HepG2 (cell line): ENCODE results near the gene GCG. TPM values are rescaled to one million over a fixed set of nuclear protein-coding genes. Genes with fewer than 3 reads are reported as not detected.

Experiments used
- ATAC-seq: fragments of 200-7000 bp; cut with Tn5 transposase; 3 replicates; pipeline ENCODE4 v1.9.1; 2020; ENCODE audit warnings: mild to moderate bottlenecking, moderate library complexity
- BruUV-seq: library from RNA; stranded (reverse); fragments of 400-500 nt; replicated peaks from 2 replicates; lab custom pipeline; 2021; lab: Mats Ljungman, UMichigan
- CTCF ChIA-PET: fragments of 300-600 bp; formaldehyde crosslinking; extraction: SDS; loops from one replicate; lab custom pipeline; 2021; ENCODE audit warnings: low total read pairs, inconsistent platforms, low intra/inter-chr PET ratio; lab: Yijun Ruan, JAX
- POLR2A ChIA-PET: fragments of 350-600 bp; sonication (Branson Sonifier 250); formaldehyde crosslinking; loops from one replicate; lab custom pipeline; 2020; ENCODE audit warnings: antibody characterized with exemption, inconsistent platforms; lab: Yijun Ruan, JAX
- DNase-seq: peaks from one replicate; pipeline ENCODE4 v3.0.0-alpha.2; 2015; ENCODE audit warnings: low spot score
- FAIRE-seq: peaks from 3 replicates; lab custom pipeline; 2011; peaks lifted over from hg19 to GRCh38; lab: Jason Lieb, UNC
- H2AFZ ChIP-seq: one replicate; pipeline ENCODE4 v1.6.1; 2011; ENCODE audit warnings: low read length, inconsistent platforms
- H3K27ac ChIP-seq: fragments of 300-600 bp; 3 replicates; pipeline ENCODE4 v1.8.0; 2011; ENCODE audit warnings: mixed run types, mild to moderate bottlenecking, mixed read lengths, low read length, inconsistent platforms; ENCODE audit not compliant: insufficient read depth; ENCODE audit errors: extremely low read length
- H3K27me3 ChIP-seq, 2 experiments: fragments of 200-600 bp in 1 of 2; 2 replicates in 1 of 2; 3 replicates in 1 of 2; pipeline versions ENCODE4 v1.6.0 to v1.8.0; 2011; ENCODE audit warnings: low read length in 2 of 2, mild to moderate bottlenecking in 2 of 2, moderate library complexity in 2 of 2, inconsistent platforms in 1 of 2; ENCODE audit not compliant: insufficient read depth in 2 of 2, control insufficient read depth in 1 of 2
- H3K36me3 ChIP-seq, 2 experiments: fragments of 200-600 bp in 1 of 2; replicated peaks in 1 of 2; 2 replicates in 1 of 2; 3 replicates in 1 of 2; pipeline versions ENCODE4 v1.5.1 to v1.8.0; 2011; ENCODE audit warnings: low read length in 2 of 2, inconsistent platforms in 1 of 2; ENCODE audit not compliant: insufficient read depth in 2 of 2, control insufficient read depth in 1 of 2
- H3K4me1 ChIP-seq: 2 replicates; pipeline ENCODE4 v1.5.1; 2012; ENCODE audit warnings: low read length, inconsistent platforms; ENCODE audit not compliant: insufficient read depth
- H3K4me2 ChIP-seq: 2 replicates; pipeline ENCODE4 v1.6.0; 2011; ENCODE audit warnings: low read depth, low read length, inconsistent platforms
- H3K4me3 ChIP-seq, 3 experiments: fragments of 200-600 bp in 1 of 3; sonication (generic), shearing (Covaris generic) in 1 of 3; replicated peaks in 1 of 3; 2 replicates each; pipeline ENCODE4 v1.5.1; 2011 to 2016; ENCODE audit warnings: low read length in 3 of 3, inconsistent platforms in 2 of 3, low read depth in 2 of 3, mild to moderate bottlenecking in 2 of 3, control low read depth in 1 of 3, mixed read lengths in 1 of 3; ENCODE audit not compliant: insufficient read depth in 1 of 3
- H3K79me2 ChIP-seq: one replicate; pipeline ENCODE4 v1.6.1; 2011; ENCODE audit warnings: low read length, inconsistent platforms; ENCODE audit not compliant: insufficient read depth
- H3K9ac ChIP-seq: 2 replicates; pipeline ENCODE4 v1.6.0; 2011; ENCODE audit warnings: mild to moderate bottlenecking, low read depth, low read length, inconsistent platforms; ENCODE audit not compliant: insufficient read depth
- H3K9me3 ChIP-seq: 2 replicates; pipeline ENCODE4 v1.5.1; 2012; ENCODE audit warnings: mild to moderate bottlenecking, low read length
- H4K20me1 ChIP-seq: 2 replicates; pipeline ENCODE4 v1.6.0; 2011; ENCODE audit warnings: inconsistent platforms, mild to moderate bottlenecking, low read length, moderate library complexity; ENCODE audit not compliant: insufficient read depth
- HCFC1 ChIP-seq: fragments of 150-350 bp; IDR thresholded peaks from 2 replicates; pipeline ENCODE4 v1.6.1; 2014; ENCODE audit warnings: low read depth, low read length
- KMT2B ChIP-seq: IDR thresholded peaks from 2 replicates; pipeline ENCODE4 v1.6.1; 2016; ENCODE audit warnings: missing genetic modification reagents, missing compliant biosample characterization
- SKIL ChIP-seq: sonication (generic); formaldehyde crosslinking; IDR thresholded peaks from 2 replicates; pipeline ENCODE4 v1.8.0; 2022; ENCODE audit warnings: missing genetic modification reagents, mild to moderate bottlenecking, moderate library complexity, borderline replicate concordance
- ZBTB26 ChIP-seq: IDR thresholded peaks from 2 replicates; pipeline ENCODE4 v1.6.1; 2016; ENCODE audit warnings: missing compliant biosample characterization, missing genetic modification reagents, borderline replicate concordance
- ZNF768 ChIP-seq: sonication (generic); formaldehyde crosslinking; IDR thresholded peaks from 2 replicates; pipeline ENCODE4 v1.4.0; 2020; ENCODE audit warnings: missing genetic modification reagents
- WGBS: methylation state at CpG from one replicate; pipeline ENCODE4 v1.1.6; 2017; ENCODE audit warnings: low lambda C conversion rate; 5-methylcytosine and 5-hydroxymethylcytosine counted together
- in situ Hi-C: cut with HindIII; loops from 2 replicates; pipeline ENCODE4 v1.10.0; 2017; ENCODE audit warnings: low pct_unique_long_range_greater_than_20kb; ENCODE audit not compliant: extremely low pct_ligation_motif_present
- intact Hi-C: fragments of 100-400 bp; cut with micrococcal nuclease; formaldehyde crosslinking; loops from one replicate; pipeline ENCODE4 v1.10.0; 2022; ENCODE audit not compliant: unreplicated experiment
- polyA plus RNA-seq, 8 experiments: library from polyadenylated mRNA; depleted of rRNA in 3 of 8; stranded (reverse) in 7 of 8; unstranded in 1 of 8; fragments of >200 nt; fragmentation: Illumina TruSeq in 4 of 8; extraction: Trizol in 4 of 8; gene quantifications; 2 replicates each; pipeline versions ENCODE4 v1.2.1 to v1.2.3, GENCODE V29; 2011 to 2016; ENCODE audit warnings: low read depth in 4 of 8, missing spikeins in 1 of 8, mixed read lengths in 1 of 8; ENCODE audit not compliant: insufficient read depth in 1 of 8
- total RNA-seq, 5 experiments: library from RNA; depleted of rRNA; stranded (reverse); fragments of >200 nt; fragmentation: Illumina TruSeq; extraction: Trizol; gene quantifications; 2 replicates each; pipeline ENCODE4 v1.2.3, GENCODE V29; 2016; ENCODE audit warnings: low read depth in 1 of 5

The GCG gene
- total and polyA plus RNA-seq, 2 of the 13 experiments (the other 11 are each of a cell fraction or from before 2014, with no cell fraction given): not detected

GRCh38 chr2:162118166-162119031 lies 33.6 kb downstream of the GCG start:
- H3K9ac ChIP-seq: no peak overlapping the region
- no peak overlapping the region for H3K4me2 ChIP-seq
- H4K20me1 ChIP-seq: no peaks in the 10 kb centered on the region
- DNase-seq: no peak
- intact Hi-C loops (no loop called here), in situ Hi-C loops (no loop called here)
- H3K27me3 ChIP-seq: no peaks in the 10 kb centered on the region
- no peak overlapping the region for H2AFZ ChIP-seq
- 82% methylated on average over 7 of the region's 7 CpGs for WGBS
- TF ChIP-seq HCFC1 (no peak), ZNF768 (CRISPR knock-in tag) (no peak), SKIL (CRISPR knock-in tag) (no peak), ZBTB26 (CRISPR knock-in tag) (no peak), KMT2B (CRISPR knock-in tag) (no peak)
- H3K4me1 ChIP-seq: peaks cover 45% of the 10 kb centered on the region
- H3K9me3 ChIP-seq: peaks cover 13% of the 10 kb centered on the region
- CTCF ChIA-PET: interaction anchor here (2.3 kb wide), 1 partner anchor 111 kb away, joined by 5 read pairs; no protein-coding TSS in a partner anchor
- no TSS peak for BruUV-seq
- no peaks in the 10 kb centered on the region for H3K79me2 ChIP-seq
- FAIRE-seq: no peak
- H3K36me3 ChIP-seq: no peaks in the 10 kb centered on the region
- H3K27ac ChIP-seq: no peak overlapping the region
- H3K4me3 ChIP-seq: no peak overlapping the region
- POLR2A ChIA-PET: no interaction called here
- ATAC-seq: no peak
